Measurements from ENCODE around the gene GABRG2.

GRCh38 chr5:162107591-162107990 is 40.0 kb downstream of the GABRG2 start:
- TF ChIP-seq POLR2AphosphoS5 (IDR thresholded peaks at IDR 0.05; ENCODE audit: low read depth) (no peak), CTCF (IDR thresholded peaks at IDR 0.05; ENCODE audit: insufficient read depth, low read length) (no peak), GABPA (IDR thresholded peaks at IDR 0.05; ENCODE audit: low read depth) (no peak), REST (IDR thresholded peaks at IDR 0.05; ENCODE audit: insufficient replicate concordance, low read depth) (no peak)

Measured in HL-60 (cell line).